WTC11 (cell line): ENCODE data around the gene MAB21L4. TPM values are rescaled to one million over a fixed set of nuclear protein-coding genes. Genes with fewer than 3 reads are reported as not detected.

Experiments
- ATAC-seq: fragments of 200-7000 bp; cut with Tn5 transposase; 2 replicates; pipeline ENCODE4 v1.10.0; 2021; ENCODE audit warnings: mild to moderate bottlenecking, moderate library complexity
- CTCF ChIA-PET: fragments of 300-600 bp; sonication (Branson Sonifier 250); formaldehyde crosslinking; loops from one replicate; lab custom pipeline; 2021; ENCODE audit warnings: antibody characterized with exemption; lab: Charles Lee
- POLR2A ChIA-PET: fragments of 350-600 bp; sonication (Branson Sonifier 250); formaldehyde crosslinking; loops from one replicate; lab custom pipeline; 2021; ENCODE audit warnings: antibody characterized with exemption; lab: Charles Lee
- DNase-seq: peaks from one replicate; pipeline ENCODE4 v3.0.0; 2021; ENCODE audit warnings: low spot score
- H3K27ac Mint-ChIP-seq: 2 replicates; pipeline ENCODE4 v1.8.0; 2021; ENCODE audit warnings: mixed read lengths
- H3K27me3 Mint-ChIP-seq: 2 replicates; pipeline ENCODE4 v1.8.0; 2021; ENCODE audit warnings: low read depth, mild to moderate bottlenecking, moderate library complexity, mixed read lengths
- H3K36me3 Mint-ChIP-seq: 2 replicates; pipeline ENCODE4 v1.8.0; 2021; ENCODE audit warnings: mixed read lengths
- H3K4me1 Mint-ChIP-seq: 2 replicates; pipeline ENCODE4 v1.8.0; 2022; ENCODE audit warnings: mixed read lengths
- H3K4me3 Mint-ChIP-seq: 2 replicates; pipeline ENCODE4 v1.8.0; 2021; ENCODE audit warnings: mild to moderate bottlenecking, moderate library complexity, mixed read lengths
- H3K9me3 Mint-ChIP-seq: 2 replicates; pipeline ENCODE4 v1.8.0; 2021; ENCODE audit warnings: mixed read lengths
- ATF3 ChIP-seq: sonication (generic); formaldehyde crosslinking; conservative IDR thresholded peaks from 2 replicates; pipeline ENCODE4 v1.8.1; 2022; ENCODE audit warnings: mild to moderate bottlenecking, missing genetic modification reagents
- CREB1 ChIP-seq: sonication (generic); formaldehyde crosslinking; IDR thresholded peaks from 2 replicates; pipeline ENCODE4 v1.8.0; 2023; ENCODE audit warnings: mild to moderate bottlenecking, missing genetic modification reagents
- CTCF ChIP-seq: fragments of 200-600 bp; IDR thresholded peaks from 2 replicates; pipeline ENCODE4 v1.8.0; 2022; ENCODE audit warnings: antibody characterized with exemption
- E2F1 ChIP-seq: sonication (generic); formaldehyde crosslinking; IDR thresholded peaks from 2 replicates; pipeline ENCODE4 v1.8.0; 2022; ENCODE audit warnings: mild to moderate bottlenecking, missing genetic modification reagents
- ESRRA ChIP-seq: sonication (generic); formaldehyde crosslinking; IDR thresholded peaks from 2 replicates; pipeline ENCODE4 v1.8.1; 2022; ENCODE audit warnings: mild to moderate bottlenecking, missing genetic modification reagents, borderline replicate concordance
- ETV6 ChIP-seq: sonication (generic); formaldehyde crosslinking; IDR thresholded peaks from 2 replicates; pipeline ENCODE4 v1.8.1; 2022; ENCODE audit warnings: mild to moderate bottlenecking, missing genetic modification reagents
- FOXJ3 ChIP-seq: sonication (generic); formaldehyde crosslinking; IDR thresholded peaks from 2 replicates; pipeline ENCODE4 v1.9.0; 2021; ENCODE audit warnings: missing genetic modification reagents, mild to moderate bottlenecking, borderline replicate concordance
- GTF2I ChIP-seq: fragments of 250-450 bp; sonication (Bioruptor Pico); conservative IDR thresholded peaks from 2 replicates; pipeline ENCODE4 v1.4.0; 2021; ENCODE audit warnings: mild to moderate bottlenecking
- IRF1 ChIP-seq: sonication (generic); formaldehyde crosslinking; IDR thresholded peaks from 2 replicates; pipeline ENCODE4 v1.8.0; 2023; ENCODE audit warnings: missing genetic modification reagents
- JUN ChIP-seq: sonication (generic); formaldehyde crosslinking; IDR thresholded peaks from 2 replicates; pipeline ENCODE4 v1.8.0; 2023; ENCODE audit warnings: mild to moderate bottlenecking, missing genetic modification reagents
- KAT7 ChIP-seq: sonication (generic); formaldehyde crosslinking; IDR thresholded peaks from 2 replicates; pipeline ENCODE4 v1.8.1; 2023; ENCODE audit warnings: missing genetic modification reagents, mild to moderate bottlenecking, borderline replicate concordance
- MXD4 ChIP-seq: fragments of 250-450 bp; sonication (Bioruptor Pico); IDR thresholded peaks from 2 replicates; pipeline ENCODE4 v1.8.0; 2021; ENCODE audit warnings: mild to moderate bottlenecking, moderate library complexity, borderline replicate concordance
- NFATC4 ChIP-seq: fragments of 250-450 bp; sonication (Bioruptor Pico); IDR thresholded peaks from 2 replicates; pipeline ENCODE4 v1.9.0; 2021; ENCODE audit warnings: mild to moderate bottlenecking
- NFYB ChIP-seq: sonication (generic); formaldehyde crosslinking; conservative IDR thresholded peaks from 2 replicates; pipeline ENCODE4 v1.8.0; 2022; ENCODE audit warnings: low read depth, missing genetic modification reagents
- NR1H2 ChIP-seq: sonication (generic); formaldehyde crosslinking; IDR thresholded peaks from 2 replicates; pipeline ENCODE4 v1.9.0; 2021; ENCODE audit warnings: mild to moderate bottlenecking, moderate library complexity, missing genetic modification reagents
- NR3C1 ChIP-seq: sonication (generic); formaldehyde crosslinking; conservative IDR thresholded peaks from 2 replicates; pipeline ENCODE4 v1.8.1; 2023; ENCODE audit warnings: low read depth, mild to moderate bottlenecking, missing genetic modification reagents
- PRDM15 ChIP-seq: sonication (generic); formaldehyde crosslinking; IDR thresholded peaks from 2 replicates; pipeline ENCODE4 v1.8.0; 2022; ENCODE audit warnings: missing genetic modification reagents
- PREB ChIP-seq: sonication (generic); formaldehyde crosslinking; IDR thresholded peaks from 2 replicates; pipeline ENCODE4 v1.8.1; 2022; ENCODE audit warnings: mild to moderate bottlenecking, missing genetic modification reagents, moderate library complexity, borderline replicate concordance
- PRRX2 ChIP-seq: fragments of 250-450 bp; sonication (Bioruptor Pico); IDR thresholded peaks from 2 replicates; pipeline ENCODE4 v1.8.0; 2021; ENCODE audit warnings: mild to moderate bottlenecking
- RORB ChIP-seq: fragments of 250-450 bp; sonication (Bioruptor Pico); IDR thresholded peaks from 2 replicates; pipeline ENCODE4 v1.9.0; 2021; ENCODE audit warnings: mild to moderate bottlenecking
- STAT6 ChIP-seq: sonication (generic); formaldehyde crosslinking; conservative IDR thresholded peaks from 2 replicates; pipeline ENCODE4 v1.8.1; 2023; ENCODE audit warnings: mild to moderate bottlenecking, low read depth, missing genetic modification reagents, moderate library complexity
- TEAD4 ChIP-seq: sonication (generic); formaldehyde crosslinking; IDR thresholded peaks from 2 replicates; pipeline ENCODE4 v1.8.0; 2022; ENCODE audit warnings: mild to moderate bottlenecking, missing genetic modification reagents
- TP53 ChIP-seq: sonication (generic); formaldehyde crosslinking; IDR thresholded peaks from 2 replicates; pipeline ENCODE4 v1.8.1; 2023; ENCODE audit warnings: mild to moderate bottlenecking, missing genetic modification reagents
- ZBTB21 ChIP-seq: sonication (generic); formaldehyde crosslinking; IDR thresholded peaks from 2 replicates; pipeline ENCODE4 v1.8.1; 2023; ENCODE audit warnings: mild to moderate bottlenecking, missing genetic modification reagents, borderline replicate concordance
- total RNA-seq: library from RNA; stranded (reverse); gene quantifications from 3 replicates; pipeline ENCODE4 v1.2.3, GENCODE V29; 2021

MAB21L4 gene
- total RNA-seq, 1 experiment from 2014 or later = not detected

- ATAC-seq (no peak; the same call in 1 of the 2 replicates), DNase-seq (no peak)
- Mint-ChIP-seq H3K9me3 (no peaks in the 10 kb centered on the region), H3K36me3 (no peaks in the 10 kb centered on the region), H3K4me3 (no peak overlapping the region), H3K27ac (no peak overlapping the region), H3K4me1 (no peaks in the 10 kb centered on the region), H3K27me3 (no peaks in the 10 kb centered on the region)
- ChIA-PET POLR2A (no interaction called here), CTCF (no interaction called here)
- TF ChIP-seq RORB (CRISPR knock-in tag) = no peak
- TF ChIP-seq GTF2I (CRISPR knock-in tag) = no peak
- no peak for TF ChIP-seq KAT7 (CRISPR knock-in tag)
- TF ChIP-seq NFYB (CRISPR knock-in tag) = no peak
- no peak for TF ChIP-seq ATF3 (CRISPR knock-in tag)
- no peak for TF ChIP-seq STAT6 (CRISPR knock-in tag)
- TF ChIP-seq MXD4 (CRISPR knock-in tag) = no peak
- TF ChIP-seq PRRX2 (CRISPR knock-in tag) = no peak
- no peak for TF ChIP-seq CTCF
- no peak for TF ChIP-seq TP53 (CRISPR knock-in tag)
- no peak for TF ChIP-seq ETV6
- TF ChIP-seq FOXJ3 (CRISPR knock-in tag) = no peak
- TF ChIP-seq NR3C1 (CRISPR knock-in tag) = no peak
- no peak for TF ChIP-seq PREB (CRISPR knock-in tag)
- no peak for TF ChIP-seq ZBTB21 (CRISPR knock-in tag)
- TF ChIP-seq CREB1 (CRISPR knock-in tag) = no peak
- no peak for TF ChIP-seq ESRRA (CRISPR knock-in tag)
- no peak for TF ChIP-seq NFATC4 (CRISPR knock-in tag)
- no peak for TF ChIP-seq TEAD4
- no peak for TF ChIP-seq NR1H2 (CRISPR knock-in tag)
These were observed 9.0 kb downstream of the MAB21L4 start for GRCh38 chr2:240886678-240887609.

GRCh38 chr2:240886023-240886565, 9.9 kb downstream of the MAB21L4 start:
- H3K36me3 Mint-ChIP-seq = no peaks in the 10 kb centered on the region
- H3K27ac Mint-ChIP-seq = no peak overlapping the region
- H3K4me3 Mint-ChIP-seq = no peak overlapping the region
- H3K27me3 Mint-ChIP-seq = no peaks in the 10 kb centered on the region
- no peak for ATAC-seq
- no peak for DNase-seq
- no peaks in the 10 kb centered on the region for H3K4me1 Mint-ChIP-seq
- ChIA-PET CTCF (no interaction called here), POLR2A (no interaction called here)
- no peaks in the 10 kb centered on the region for H3K9me3 Mint-ChIP-seq
- TF ChIP-seq JUN (CRISPR knock-in tag) (no peak), E2F1 (CRISPR knock-in tag) (no peak), IRF1 (no peak), PRDM15 (CRISPR knock-in tag) (no peak)
